ENCODE results near the gene TDO2. TPM values are rescaled to one million over a fixed set of nuclear protein-coding genes. Genes with fewer than 3 reads are reported as not detected.

TDO2 gene
- total and polyA plus RNA-seq, 2 of the 13 experiments (the other 11 are each of a cell fraction or from before 2014, with no cell fraction given), result not detected

- no peaks in the 10 kb centered on the region for H3K4me1 ChIP-seq (ENCODE audit: insufficient read depth, low read length)
- H3K79me2 ChIP-seq (ENCODE audit: insufficient read depth, low read length), result no peaks in the 10 kb centered on the region
- ATAC-seq (no peak), DNase-seq (ENCODE audit: low spot score) (no peak), FAIRE-seq (no peak)
- in situ Hi-C loops (cut with HindIII; ENCODE audit: extremely low pct_ligation_motif_present, low pct_unique_long_range_greater_than_20kb), result no loop called here
- BruUV-seq (replicated peaks), result no TSS peak
- H3K9ac ChIP-seq (ENCODE audit: insufficient read depth, low read depth, low read length), result no peak overlapping the region
- no peaks in the 10 kb centered on the region for H3K36me3 ChIP-seq (replicated peaks in 1 of 2; ENCODE audit: control insufficient read depth in 1 of 2, insufficient read depth in 2 of 2, low read length in 2 of 2)
- POLR2A ChIA-PET, result no interaction called here
- no peaks in the 10 kb centered on the region for H3K9me3 ChIP-seq (ENCODE audit: low read length)
- no peak overlapping the region for H3K4me2 ChIP-seq (ENCODE audit: low read depth, low read length)
- no peaks in the 10 kb centered on the region for H4K20me1 ChIP-seq (ENCODE audit: insufficient read depth, low read length)
- intact Hi-C loops (cut with micrococcal nuclease; ENCODE audit: unreplicated experiment), result no loop called here
- no peak for TF ChIP-seq ZNF501 (CRISPR knock-in tag; IDR thresholded peaks at IDR 0.05)
- no peak for TF ChIP-seq ZMAT5 (CRISPR knock-in tag; IDR thresholded peaks at IDR 0.05; ENCODE audit: borderline replicate concordance, low read depth)
- no peaks in the 10 kb centered on the region for H3K27me3 ChIP-seq (ENCODE audit: control insufficient read depth in 1 of 2, insufficient read depth in 2 of 2, low read length in 2 of 2)
- CTCF ChIA-PET (ENCODE audit: low intra/inter-chr PET ratio, low total read pairs), result no interaction called here
- 0% methylated on average over 1 of the region's 1 CpG for WGBS (ENCODE audit: low lambda C conversion rate)
- H3K27ac ChIP-seq (ENCODE audit: extremely low read length, insufficient read depth, low read length), result no peak overlapping the region
- H2AFZ ChIP-seq (ENCODE audit: low read length), result no peak overlapping the region
- no peak overlapping the region for H3K4me3 ChIP-seq (replicated peaks in 1 of 3; ENCODE audit: insufficient read depth in 1 of 3, low read depth in 2 of 3, low read length in 3 of 3)
Measured at GRCh38 chr4:155911905-155912304, 8.4 kb downstream of the TDO2 start.

- H3K79me2 ChIP-seq (ENCODE audit: insufficient read depth, low read length), result no peaks in the 10 kb centered on the region
- WGBS (ENCODE audit: low lambda C conversion rate), result 18% methylated on average over 5 of the region's 5 CpGs
- ChIA-PET CTCF (ENCODE audit: low intra/inter-chr PET ratio, low total read pairs) (no interaction called here), POLR2A (no interaction called here)
- H2AFZ ChIP-seq (ENCODE audit: low read length), result no peak overlapping the region
- H3K36me3 ChIP-seq (replicated peaks in 1 of 2; ENCODE audit: control insufficient read depth in 1 of 2, insufficient read depth in 2 of 2, low read length in 2 of 2), result no peaks in the 10 kb centered on the region
- DNase-seq (ENCODE audit: low spot score) (no peak), ATAC-seq (no peak), FAIRE-seq (no peak)
- no peak overlapping the region for H3K4me2 ChIP-seq (ENCODE audit: low read depth, low read length)
- no peak for TF ChIP-seq ZNF724P (CRISPR knock-in tag; IDR thresholded peaks at IDR 0.05; ENCODE audit: borderline replicate concordance)
- no peak for TF ChIP-seq CSRNP2 (CRISPR knock-in tag; conservative IDR thresholded peaks at IDR 0.05; ENCODE audit: low read depth)
- no peak for TF ChIP-seq BRD4 (CRISPR knock-in tag; IDR thresholded peaks at IDR 0.05)
- TF ChIP-seq SMARCE1 (IDR thresholded peaks at IDR 0.05; ENCODE audit: borderline replicate concordance), result no peak
- TF ChIP-seq ZNF513 (CRISPR knock-in tag; conservative IDR thresholded peaks at IDR 0.05), result no peak
- no peak for TF ChIP-seq DMTF1 (CRISPR knock-in tag; IDR thresholded peaks at IDR 0.05)
- TF ChIP-seq SMAD9 (CRISPR knock-in tag; IDR thresholded peaks at IDR 0.05), result no peak
- no peak for TF ChIP-seq REXO4 (CRISPR knock-in tag; IDR thresholded peaks at IDR 0.05; ENCODE audit: borderline replicate concordance)
- no peak for TF ChIP-seq KLF6 (CRISPR knock-in tag; IDR thresholded peaks at IDR 0.05)
- no peak for TF ChIP-seq NR2F2 (IDR thresholded peaks at IDR 0.05; ENCODE audit: borderline replicate concordance, low read depth)
- H3K9ac ChIP-seq (ENCODE audit: insufficient read depth, low read depth, low read length), result no peak overlapping the region
- intact Hi-C loops (cut with micrococcal nuclease; ENCODE audit: unreplicated experiment) (no loop called here), in situ Hi-C loops (cut with HindIII; ENCODE audit: extremely low pct_ligation_motif_present, low pct_unique_long_range_greater_than_20kb) (no loop called here)
- no peaks in the 10 kb centered on the region for H3K4me1 ChIP-seq (ENCODE audit: insufficient read depth, low read length)
- no peaks in the 10 kb centered on the region for H3K27me3 ChIP-seq (ENCODE audit: control insufficient read depth in 1 of 2, insufficient read depth in 2 of 2, low read length in 2 of 2)
- H4K20me1 ChIP-seq (ENCODE audit: insufficient read depth, low read length), result no peaks in the 10 kb centered on the region
- BruUV-seq (replicated peaks), result no TSS peak
- no peak overlapping the region for H3K4me3 ChIP-seq (replicated peaks in 1 of 3; ENCODE audit: insufficient read depth in 1 of 3, low read depth in 2 of 3, low read length in 3 of 3)
- H3K9me3 ChIP-seq (ENCODE audit: low read length), result no peaks in the 10 kb centered on the region
- no peak overlapping the region for H3K27ac ChIP-seq (ENCODE audit: extremely low read length, insufficient read depth, low read length)
Measured at GRCh38 chr4:155914782-155915181, 11.3 kb downstream of the TDO2 start.

Measured in HepG2 (cell line).